GM18870 (cell line): ENCODE results near the gene GRAMD2A.

Experiments
- ATAC-seq: cut with Tn5 transposase; IDR thresholded peaks from one replicate; pipeline ENCODE4 v1.9.1; 2021; ENCODE audit warnings: moderate library complexity; ENCODE audit not compliant: unreplicated experiment

GRAMD2A gene

DNA sequence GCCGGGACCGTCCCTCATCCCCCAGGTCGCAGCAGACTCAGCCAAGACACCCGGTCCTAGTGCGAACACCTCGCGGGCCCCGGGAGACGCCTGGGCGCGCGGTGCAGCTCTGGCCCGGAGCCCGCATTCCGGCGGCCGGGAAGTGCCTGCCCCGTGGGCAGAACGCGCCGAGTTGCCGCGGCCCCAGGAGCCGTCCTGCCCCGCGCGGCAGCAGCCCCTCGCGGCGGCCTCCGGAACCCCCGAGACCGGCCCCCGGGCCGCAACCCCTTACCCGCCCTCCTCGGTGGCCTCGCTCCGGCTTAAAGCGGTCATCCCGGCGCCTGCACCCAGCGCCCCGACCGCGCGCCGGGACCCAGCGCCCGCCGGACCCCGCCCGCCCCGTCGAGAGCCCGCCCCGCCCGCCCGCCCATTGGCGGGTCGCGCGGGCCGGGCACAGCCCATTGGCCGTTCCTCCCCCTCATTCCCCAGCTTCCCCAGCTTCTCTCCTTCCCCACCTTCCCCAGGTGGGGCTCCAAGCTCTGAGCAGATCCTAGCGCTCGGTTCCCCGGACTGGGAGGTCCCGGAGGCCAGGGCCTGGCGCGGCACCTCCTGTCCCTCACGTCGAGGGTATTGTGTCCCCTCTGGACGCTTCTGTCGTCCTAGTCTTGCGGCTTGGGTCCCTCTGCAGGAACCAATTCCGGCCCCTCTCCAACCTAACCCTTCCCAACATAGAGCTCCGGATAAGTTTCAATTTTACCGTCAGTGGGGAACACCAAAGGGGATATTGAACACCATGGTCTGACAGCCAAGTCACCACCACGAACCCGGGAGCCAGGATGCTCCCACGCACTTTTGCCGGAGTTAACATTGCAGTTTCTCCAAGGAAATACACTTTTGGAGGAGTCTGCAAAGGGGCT, at the start of gene GRAMD2A:
Gene GRAMD2A (minus strand): TSS at position 328 of the 896 bp plus-strand sequence.
- no peak for ATAC-seq

DNA sequence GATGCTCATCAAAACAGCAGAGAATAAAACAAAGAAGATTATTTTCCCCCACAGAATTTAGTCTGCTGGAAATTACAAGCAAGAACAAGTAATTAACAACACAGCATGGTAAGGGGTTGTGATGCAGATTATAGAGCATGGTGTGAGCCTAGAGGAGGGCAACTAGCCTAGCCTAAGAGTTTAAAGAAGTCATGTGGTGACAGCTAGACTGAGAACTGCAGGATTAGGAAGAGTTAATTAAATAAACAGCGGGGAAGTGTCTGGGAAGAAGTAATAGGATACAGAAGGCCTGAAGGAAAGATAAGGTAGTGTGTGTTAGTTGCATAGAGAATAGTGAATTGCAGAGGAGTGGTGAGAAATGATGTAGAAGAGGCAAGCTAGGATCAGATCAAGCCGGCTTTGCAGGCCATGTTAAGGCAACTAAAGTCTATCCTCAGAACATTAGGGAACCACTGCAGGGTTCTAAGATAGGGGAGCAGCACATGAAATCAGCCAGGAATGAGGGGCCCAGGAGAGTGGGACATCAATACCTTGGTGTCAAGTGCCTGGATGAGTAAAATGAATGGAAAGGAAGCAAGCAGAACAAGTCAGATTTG, 45.3 kb upstream of the GRAMD2A start:
- no peak for ATAC-seq

DNA sequence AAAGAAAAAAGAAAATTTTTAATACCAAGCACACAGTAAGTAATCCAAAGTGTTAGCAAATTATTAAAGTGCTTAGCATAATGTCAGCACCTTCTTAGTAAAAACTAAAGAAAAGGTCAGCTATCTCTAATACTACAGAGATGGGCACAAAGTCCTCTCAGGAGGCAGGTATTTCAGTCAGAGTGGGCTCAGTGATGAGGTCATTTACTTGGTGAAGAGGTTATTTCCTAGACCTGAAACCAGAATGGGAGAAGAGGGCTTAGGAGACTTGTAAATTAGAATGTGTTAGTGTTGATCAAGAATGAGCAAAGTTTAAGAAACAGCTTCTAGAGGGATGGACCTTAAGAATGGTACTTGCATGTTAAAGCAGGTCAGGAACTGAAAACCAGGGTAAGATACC, 42.1 kb upstream of the GRAMD2A start:
- no peak for ATAC-seq

DNA sequence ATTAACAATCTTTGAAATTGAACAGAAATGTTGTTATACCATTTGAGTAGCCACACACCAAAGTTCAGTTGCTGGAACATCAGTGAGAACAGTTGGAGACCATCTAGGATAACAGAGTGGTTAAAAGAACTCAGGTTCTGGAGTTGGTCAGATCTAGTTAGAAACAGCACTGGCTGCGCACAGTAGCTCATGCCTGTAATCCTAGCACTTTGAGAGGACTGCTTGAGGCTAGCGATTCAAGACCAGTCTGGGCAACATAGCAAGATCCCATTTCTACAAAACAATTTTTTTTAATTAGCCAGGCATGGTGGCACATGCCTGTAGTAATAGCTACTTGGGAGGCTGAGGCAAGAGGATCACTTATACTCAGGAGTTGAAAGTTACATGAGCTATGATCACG, 41.0 kb upstream of the GRAMD2A start:
- no peak for ATAC-seq

DNA sequence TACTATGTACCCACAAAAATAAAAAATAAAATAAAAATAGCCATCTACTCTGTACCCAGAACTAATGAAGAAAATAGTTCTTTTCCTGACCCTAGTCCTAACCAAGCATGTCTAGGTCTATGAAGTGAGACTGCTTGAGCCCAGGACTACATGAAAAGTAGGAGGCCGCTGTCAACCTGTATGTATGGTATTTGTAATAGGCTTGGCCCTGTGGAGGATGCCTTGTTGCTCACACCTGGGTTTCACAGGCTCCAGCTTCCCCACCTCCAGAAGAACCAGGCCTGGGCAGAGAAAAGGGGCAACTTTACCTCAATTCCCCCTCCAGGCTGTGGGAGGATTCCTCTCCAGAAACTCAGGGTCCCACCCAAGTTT, 40.3 kb upstream of the GRAMD2A start:
- ATAC-seq, result no peak

DNA sequence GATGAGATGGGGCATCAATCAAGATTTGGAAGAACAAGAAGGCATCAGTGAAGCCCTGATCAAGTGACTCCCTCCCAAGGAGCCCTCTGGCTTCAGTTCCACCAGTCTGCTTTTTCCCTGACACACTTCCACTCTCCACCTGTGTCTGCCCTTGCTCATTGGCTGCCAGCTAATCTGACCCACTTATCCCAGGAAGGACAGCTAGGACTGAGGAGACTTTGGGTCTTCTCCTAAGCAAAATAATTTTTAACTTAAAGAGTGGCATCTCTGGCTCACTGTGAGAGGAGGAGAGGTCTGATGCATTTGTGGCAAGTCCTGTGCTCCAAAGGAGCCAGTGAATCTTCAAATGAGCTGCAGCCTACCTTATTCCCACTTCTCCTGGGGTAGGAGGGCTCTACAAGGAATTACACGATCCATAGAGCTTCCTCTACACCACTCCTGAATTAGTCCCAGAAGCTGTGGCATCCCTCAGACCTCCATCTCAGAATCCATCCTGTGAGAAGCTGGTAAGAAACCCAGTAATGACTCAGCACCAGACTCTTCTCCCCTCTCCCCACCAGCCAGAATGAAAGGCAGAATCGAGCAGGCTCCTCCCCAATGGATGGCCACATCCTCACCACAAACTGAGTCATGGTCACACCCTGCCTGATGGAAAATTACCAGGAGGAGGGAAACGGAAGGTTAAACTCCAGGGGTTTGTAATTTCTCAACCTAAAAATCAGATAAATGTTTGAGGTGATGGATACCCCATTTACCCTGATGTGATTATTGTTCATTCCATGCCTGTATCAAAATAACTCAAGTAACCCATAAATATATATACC, 39.7 kb upstream of the GRAMD2A start:
- peak; percentile 69 for ATAC-seq

DNA sequence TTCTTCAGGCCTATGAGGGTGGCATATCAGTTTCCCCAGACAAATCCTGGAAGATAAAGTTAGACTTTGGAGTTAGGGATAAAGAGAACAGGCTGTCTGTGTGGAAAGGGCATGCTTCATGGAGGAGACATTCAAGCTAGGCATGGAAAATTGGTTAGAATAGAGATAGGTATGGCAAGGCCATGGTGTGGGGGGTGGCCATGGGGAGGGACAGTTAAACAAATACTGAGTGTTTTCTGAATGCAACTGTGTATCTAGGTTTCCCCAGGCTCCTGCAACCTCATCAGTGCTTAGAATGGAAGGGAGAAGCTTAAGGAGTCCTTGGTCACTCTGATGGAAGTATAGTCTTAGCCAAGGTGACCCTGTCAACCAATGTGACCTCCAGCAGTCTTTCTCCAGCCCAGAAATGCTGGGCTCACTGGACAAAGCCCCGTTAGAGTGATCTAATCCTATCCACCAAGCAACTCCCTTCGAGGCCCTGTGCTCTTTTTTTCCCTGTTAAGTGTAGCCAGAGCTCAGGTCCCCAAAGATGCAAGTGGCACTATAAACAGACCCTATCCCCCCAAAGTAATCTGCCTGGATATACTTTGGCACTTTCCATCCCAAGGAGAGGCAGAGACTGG, 38.9 kb upstream of the GRAMD2A start:
- no peak for ATAC-seq

DNA sequence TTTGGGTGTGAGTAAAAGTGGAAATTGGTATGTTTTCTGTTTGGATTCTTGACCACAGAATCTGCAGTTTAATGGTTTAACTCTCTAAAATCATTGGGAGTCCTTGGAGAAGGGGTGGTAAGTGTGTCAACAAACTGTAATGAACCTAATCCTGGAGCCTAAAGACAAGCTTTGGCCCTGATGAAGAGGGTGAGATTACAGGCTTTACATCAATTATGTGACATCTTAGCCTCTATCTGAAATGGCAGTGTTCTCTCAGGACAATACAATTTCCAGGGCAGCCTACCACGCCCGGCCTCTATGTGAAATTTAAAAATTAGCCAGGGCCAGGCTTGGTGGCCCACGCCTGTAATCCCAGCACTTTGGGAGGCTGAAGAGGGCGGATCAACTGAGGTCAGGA, 37.7 kb upstream of the GRAMD2A start:
- ATAC-seq, result no peak

DNA sequence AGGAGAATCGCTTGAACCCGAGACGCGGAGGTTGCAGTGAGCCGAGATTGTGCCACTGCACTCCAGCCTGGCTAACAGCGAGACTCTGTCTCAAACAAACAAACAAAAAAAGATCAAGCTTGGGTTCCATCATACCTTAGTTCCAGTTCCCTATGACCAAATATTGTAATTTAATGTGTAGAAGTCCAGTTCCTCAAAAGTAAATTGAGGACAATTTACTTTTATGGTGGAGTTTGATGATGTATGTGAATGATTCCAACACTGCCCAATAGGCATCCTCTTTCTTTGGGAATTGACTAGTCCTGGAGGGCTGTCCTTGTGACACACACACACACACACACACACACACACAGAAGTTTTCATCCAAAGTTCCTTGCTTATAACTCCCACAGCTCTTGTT, 36.2 kb upstream of the GRAMD2A start:
- no peak for ATAC-seq

DNA sequence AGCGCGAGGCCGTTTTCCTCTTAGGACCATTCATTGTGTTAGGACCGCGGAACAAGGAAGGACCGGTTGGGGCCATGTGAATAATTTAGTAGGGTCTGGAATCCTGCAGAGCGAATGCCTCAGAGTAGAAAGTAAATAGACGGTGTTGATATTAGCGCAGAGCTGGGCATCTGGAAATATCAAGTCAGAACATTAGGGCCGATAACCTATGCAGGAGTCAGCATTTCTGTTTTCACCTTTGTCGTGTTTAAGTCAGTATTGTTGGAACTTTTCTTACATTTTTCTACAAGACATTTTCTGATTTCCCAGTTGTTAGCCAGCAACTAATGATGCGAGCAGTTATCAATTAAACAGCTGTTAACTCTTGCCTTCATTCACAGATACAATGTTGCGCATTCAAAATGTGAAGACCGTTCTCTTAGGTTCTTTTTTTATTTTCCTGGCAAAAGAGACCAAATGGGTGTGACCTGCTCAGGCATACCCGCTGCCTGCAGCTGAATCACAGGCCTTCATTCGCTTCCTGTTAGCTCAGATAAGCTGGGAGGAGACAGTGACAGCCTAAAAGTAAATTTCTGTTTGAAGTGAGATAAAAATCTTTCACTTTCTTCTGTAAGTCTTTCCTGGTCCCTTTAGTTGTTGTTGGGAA, 34.4 kb upstream of the GRAMD2A start:
- ATAC-seq, result no peak

DNA sequence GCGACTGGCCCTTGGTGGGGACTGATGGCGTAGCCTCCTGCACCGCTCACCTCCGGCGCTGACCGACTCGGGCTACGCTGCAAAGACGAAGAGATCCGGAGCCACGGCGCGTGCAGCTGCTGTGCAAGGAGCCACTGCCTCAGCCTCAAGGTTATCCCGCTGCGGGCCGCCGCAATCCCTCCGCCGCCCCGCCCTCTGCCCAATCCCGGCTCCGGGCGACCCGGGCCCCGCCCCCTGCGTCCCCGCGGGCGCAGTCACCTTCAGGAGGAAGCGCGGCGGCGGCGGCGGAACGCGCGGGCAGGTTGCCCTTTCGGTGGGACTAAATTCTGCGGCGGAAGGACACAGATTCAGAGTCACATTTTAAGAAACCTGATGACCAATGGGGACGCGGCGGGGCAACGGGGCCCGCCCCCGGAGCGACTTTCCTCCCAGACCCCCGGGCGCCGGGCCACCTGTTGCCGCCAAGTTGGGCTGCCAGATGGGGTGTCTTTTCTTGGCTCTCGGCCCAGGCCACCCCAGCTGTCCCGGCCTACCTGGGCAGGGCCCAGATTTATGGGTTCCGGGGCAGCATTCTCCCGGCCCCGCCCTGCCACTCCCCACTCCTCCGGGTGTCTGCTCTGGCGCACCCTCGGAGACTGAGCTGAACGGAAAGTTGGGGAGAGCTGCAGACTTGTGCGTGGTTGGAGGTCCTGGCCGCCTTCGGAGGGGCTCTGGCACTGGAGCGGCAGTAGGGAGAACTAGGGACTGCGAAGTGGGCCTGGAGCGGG, 33.7 kb upstream of the GRAMD2A start, which contains the start of gene PKM:
Gene PKM (minus strand): TSS at position 125 of the 767 bp plus-strand sequence. CDS start 12,093 bp downstream, outside the sequence.
- ATAC-seq, result peak; percentile 26

DNA sequence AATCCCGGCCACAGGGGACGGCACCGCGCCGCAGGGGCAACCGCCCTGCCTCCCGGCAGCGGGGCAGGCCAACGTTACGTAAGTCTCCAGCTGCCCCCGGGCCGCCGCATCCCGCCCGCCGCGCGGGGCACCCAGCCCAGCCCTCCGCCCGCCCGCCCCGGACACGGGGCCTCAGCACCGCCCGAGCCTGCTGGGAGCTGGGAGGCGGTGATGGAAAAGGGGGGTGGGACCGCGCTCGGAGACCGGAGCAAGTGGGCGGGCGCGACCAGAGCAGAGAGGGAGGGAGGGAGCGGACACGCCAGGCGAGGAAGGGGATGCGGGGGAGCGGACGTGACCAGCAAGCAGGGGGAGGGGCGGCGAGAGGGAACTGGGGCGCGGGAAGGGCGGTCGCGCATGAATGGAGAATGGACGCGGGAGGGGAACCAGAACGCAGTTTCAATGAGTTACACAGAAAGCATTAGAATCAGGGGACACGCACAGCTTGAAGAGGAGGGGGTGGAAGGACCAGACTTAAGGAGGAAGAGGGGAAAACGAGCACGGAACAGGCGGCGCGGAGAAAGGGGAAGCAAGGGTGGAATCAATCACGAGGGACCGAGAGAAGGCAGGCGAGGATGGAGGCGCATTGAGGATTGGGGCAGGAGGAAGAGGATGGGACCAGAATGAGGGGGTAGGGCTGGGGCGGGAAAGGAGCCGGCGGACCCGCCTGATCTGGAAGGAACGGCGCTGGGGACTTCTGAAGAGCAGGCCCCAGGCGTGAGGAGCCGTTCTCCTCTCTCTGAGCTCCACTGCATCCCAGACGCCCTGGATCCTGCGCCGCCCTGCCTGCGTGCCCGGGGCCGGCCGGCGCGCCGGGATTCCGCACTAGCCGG, 32.8 kb upstream of the GRAMD2A start:
- no peak for ATAC-seq

DNA sequence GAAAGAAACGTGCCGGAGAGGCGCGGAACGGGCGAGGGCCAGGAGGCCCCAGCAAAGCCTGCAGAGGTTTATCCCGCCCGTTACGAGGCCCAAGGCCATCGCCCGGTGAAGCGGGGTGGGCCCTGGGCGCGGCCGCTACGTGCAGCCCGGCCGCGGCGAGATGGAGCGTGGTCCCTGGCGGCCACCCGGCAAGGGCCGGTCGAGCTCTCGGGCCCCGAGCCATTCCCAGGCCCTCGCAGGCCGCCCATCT, 32.3 kb upstream of the GRAMD2A start:
- ATAC-seq, result no peak

DNA sequence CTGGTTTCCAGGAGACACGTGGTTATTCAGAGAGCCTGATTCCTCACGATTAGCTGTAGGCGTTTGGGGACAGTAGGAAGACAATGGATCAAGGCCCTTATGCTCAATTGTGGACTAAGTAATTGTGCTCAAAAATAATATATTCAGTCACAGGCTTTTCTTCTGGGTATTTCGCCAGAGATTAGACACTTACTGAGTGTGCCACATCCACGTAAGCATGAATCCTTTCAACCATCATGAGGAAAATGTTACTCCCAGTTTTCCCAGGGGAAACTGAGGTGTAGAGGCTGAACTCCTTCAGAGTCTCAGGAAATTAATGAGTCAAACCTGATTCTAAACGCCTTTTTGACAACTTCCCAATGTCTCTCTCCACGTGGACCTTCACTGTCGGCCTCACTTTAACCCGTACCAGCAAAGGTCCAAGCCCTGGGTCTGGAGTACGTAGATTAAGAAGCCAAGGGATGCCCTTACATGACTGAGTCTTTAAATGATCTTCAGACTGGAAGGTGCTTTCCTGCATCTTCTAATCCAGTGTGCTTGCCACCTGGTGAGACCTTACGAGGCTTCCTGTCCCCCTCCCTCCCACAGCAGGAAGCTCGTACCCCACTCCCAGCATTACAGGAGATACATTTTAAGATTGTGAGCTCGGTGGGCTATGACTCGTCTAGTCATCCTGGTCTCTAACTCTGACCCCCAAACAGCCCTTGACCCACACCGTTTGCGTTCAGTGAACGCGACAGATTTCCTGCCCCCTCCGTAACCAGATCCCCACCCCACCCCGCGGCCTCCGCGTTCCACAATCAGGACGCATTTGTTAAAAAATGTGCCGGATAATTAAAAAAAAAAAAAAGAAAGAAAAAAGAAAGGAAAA, 31.7 kb upstream of the GRAMD2A start:
- no peak for ATAC-seq

DNA sequence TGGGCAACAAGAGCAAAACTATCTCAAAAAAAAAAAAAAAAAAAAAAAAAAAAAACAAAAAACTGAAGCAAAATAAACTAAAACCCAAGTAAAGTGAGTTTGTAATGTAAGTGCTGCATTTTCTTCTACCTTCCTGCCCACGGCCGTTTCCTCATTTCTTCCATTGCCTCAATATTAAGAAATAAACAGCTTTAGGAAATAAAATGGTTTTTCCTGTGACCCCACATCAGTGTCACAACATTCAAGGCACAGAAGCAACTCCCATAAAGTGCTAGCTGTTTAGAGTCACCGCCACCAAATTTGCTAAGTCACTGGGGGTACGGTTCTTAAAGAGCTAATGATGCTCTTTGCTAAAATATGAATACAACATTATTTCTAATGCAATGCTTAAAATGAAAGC, 30.1 kb upstream of the GRAMD2A start:
- no peak for ATAC-seq

DNA sequence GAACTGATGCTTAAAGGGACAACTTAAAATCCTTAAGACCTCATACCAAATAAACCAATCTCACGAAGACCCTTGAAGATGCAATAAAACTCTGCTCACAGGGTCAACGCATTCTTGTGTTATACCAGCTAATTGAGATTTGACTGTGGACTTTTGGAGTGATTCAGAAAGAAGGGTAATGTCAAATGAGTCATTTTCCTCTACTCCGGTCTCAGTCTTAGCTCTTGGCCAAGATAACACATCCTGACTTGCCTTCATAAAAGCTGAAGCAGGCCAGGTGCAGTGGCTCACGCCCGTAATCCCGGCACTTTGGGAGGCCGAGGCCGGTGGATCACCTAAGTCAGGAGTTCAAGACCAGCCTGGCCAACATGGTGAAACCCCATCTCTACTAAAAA, 29.6 kb upstream of the GRAMD2A start:
- no peak for ATAC-seq

DNA sequence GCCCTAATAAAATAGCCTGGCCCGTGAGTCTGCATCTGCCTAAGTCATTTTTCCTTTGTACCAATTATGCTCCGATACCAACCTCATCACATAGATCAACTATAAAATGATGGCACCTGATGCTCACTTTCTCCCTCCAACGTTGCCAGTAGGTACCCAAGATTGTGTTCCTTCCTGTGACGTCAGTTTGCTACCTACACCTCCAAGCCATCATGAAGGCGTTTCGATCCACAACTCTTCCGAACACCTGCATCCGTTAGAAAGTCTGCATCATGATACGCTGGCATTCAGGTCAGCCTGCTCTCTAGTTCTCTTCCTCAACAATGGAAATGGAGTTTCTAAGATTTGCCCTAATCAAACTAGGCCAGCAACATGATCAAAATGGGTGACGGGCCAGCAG, 25.7 kb upstream of the GRAMD2A start:
- no peak for ATAC-seq

DNA sequence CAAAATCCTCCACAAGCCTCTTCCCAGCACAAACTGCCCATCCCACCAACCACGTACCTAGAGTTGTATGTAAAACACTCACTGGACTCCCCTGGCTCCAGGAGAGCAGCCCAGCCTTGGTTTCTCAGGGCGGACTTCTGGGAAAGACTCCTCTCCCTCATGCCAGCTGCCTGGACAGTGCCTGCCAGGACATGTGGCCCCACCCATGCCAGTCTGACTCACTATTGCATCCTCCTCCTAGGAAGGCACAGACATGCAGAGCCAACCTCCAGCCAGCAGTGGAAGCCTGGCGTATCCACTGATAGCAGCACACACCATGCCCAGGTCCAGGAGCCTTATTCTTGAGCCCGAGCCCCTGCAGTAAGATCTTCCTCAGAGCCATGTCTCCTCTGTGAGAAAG, 24.8 kb upstream of the GRAMD2A start:
- no peak for ATAC-seq
